ENCODE measurements around the gene ST6GALNAC3.
A peak's percentile ranks its signal among the peaks of the same experiment; 100 is the strongest.

The ST6GALNAC3 gene

DNA sequence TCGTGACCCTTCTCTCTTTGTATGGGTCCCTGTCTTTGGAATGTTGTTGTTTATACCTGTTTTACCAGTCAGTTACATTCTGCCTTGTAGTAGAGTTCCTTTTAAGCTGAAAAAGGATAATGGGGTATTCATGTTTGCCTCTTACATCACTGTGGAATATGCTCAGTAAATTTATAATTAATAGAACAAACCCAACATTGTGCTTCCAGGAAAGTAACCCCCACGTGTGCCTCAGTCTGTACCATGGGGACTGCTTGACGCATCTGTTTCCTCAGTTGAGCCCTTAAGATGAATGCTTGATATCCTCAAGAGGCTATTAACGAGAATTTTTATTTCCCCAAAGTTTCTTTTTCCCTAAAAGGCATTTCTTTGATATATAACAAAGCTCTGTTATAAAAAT is 73.4 kb downstream of the ST6GALNAC3 start:
- Histone ChIP-seq H3K9me2 (replicated peaks; ENCODE audit: low read depth, low read length) (no peaks in the 10 kb centered on the region), H3K4me3 (ENCODE audit: low read length, poor library complexity, severe bottlenecking) (no peak overlapping the region), H3K9me3 (ENCODE audit: insufficient read depth, low read depth, low read length) (no peaks in the 10 kb centered on the region), H3K79me2 (ENCODE audit: insufficient read depth, low read length) (no peaks in the 10 kb centered on the region), H3K36me3 (ENCODE audit: insufficient read depth, low read length) (no peaks in the 10 kb centered on the region), H3K4me2 (ENCODE audit: low read depth, low read length, poor library complexity, severe bottlenecking) (no peak overlapping the region), H3K9ac (ENCODE audit: low read depth, low read length, poor library complexity, severe bottlenecking) (no peak overlapping the region), H3K27me3 (ENCODE audit: insufficient read depth, low read length, poor library complexity, severe bottlenecking) (no peaks in the 10 kb centered on the region), H4K20me1 (ENCODE audit: insufficient read depth, low read length, poor library complexity, severe bottlenecking) (no peaks in the 10 kb centered on the region), H2AFZ (ENCODE audit: low read length) (no peak overlapping the region), H3K4me1 (ENCODE audit: insufficient read depth, low read length, poor library complexity, severe bottlenecking) (no peaks in the 10 kb centered on the region), H3F3A (ENCODE audit: low read depth) (no peaks in the 10 kb centered on the region)
- TF ChIP-seq, protein P1, sequence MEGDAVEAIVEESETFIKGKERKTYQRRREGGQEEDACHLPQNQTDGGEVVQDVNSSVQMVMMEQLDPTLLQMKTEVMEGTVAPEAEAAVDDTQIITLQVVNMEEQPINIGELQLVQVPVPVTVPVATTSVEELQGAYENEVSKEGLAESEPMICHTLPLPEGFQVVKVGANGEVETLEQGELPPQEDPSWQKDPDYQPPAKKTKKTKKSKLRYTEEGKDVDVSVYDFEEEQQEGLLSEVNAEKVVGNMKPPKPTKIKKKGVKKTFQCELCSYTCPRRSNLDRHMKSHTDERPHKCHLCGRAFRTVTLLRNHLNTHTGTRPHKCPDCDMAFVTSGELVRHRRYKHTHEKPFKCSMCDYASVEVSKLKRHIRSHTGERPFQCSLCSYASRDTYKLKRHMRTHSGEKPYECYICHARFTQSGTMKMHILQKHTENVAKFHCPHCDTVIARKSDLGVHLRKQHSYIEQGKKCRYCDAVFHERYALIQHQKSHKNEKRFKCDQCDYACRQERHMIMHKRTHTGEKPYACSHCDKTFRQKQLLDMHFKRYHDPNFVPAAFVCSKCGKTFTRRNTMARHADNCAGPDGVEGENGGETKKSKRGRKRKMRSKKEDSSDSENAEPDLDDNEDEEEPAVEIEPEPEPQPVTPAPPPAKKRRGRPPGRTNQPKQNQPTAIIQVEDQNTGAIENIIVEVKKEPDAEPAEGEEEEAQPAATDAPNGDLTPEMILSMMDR (conservative IDR thresholded peaks at IDR 0.05; ENCODE audit: low read length): no peak
- no peak for TF ChIP-seq EZH2phosphoT487 (IDR thresholded peaks at IDR 0.05; ENCODE audit: borderline replicate concordance)

DNA sequence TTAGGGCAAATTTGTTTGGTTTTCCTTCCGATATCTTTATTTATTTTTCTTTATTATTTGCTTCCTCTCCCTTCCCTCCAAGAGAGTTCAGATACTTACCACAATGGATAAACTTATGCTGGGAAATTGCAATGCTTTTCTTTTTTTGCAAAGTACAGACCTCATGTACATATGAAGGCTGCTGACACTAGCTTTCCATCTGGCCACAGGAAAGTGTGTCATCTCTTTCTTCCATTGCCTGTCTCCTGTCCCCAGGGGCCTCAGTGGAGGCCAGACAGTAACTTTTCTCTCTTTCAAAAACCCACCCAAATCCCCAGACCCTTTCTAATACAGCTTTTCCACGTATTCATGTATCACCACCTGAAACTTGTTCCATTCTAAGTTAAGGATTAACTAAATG is 73.9 kb downstream of the ST6GALNAC3 start:
- Histone ChIP-seq H3K9me3 (ENCODE audit: insufficient read depth, low read depth, low read length) (no peaks in the 10 kb centered on the region), H3K9me2 (replicated peaks; ENCODE audit: low read depth, low read length) (no peaks in the 10 kb centered on the region), H3K4me2 (ENCODE audit: low read depth, low read length, poor library complexity, severe bottlenecking) (no peak overlapping the region), H3K27me3 (ENCODE audit: insufficient read depth, low read length, poor library complexity, severe bottlenecking) (no peaks in the 10 kb centered on the region), H3K4me1 (ENCODE audit: insufficient read depth, low read length, poor library complexity, severe bottlenecking) (no peaks in the 10 kb centered on the region), H3K79me2 (ENCODE audit: insufficient read depth, low read length) (no peaks in the 10 kb centered on the region), H3K9ac (ENCODE audit: low read depth, low read length, poor library complexity, severe bottlenecking) (no peak overlapping the region), H3K4me3 (ENCODE audit: low read length, poor library complexity, severe bottlenecking) (no peak overlapping the region), H3K36me3 (ENCODE audit: insufficient read depth, low read length) (no peaks in the 10 kb centered on the region), H3F3A (ENCODE audit: low read depth) (no peaks in the 10 kb centered on the region), H4K20me1 (ENCODE audit: insufficient read depth, low read length, poor library complexity, severe bottlenecking) (no peaks in the 10 kb centered on the region), H2AFZ (ENCODE audit: low read length) (no peak overlapping the region)
- TF ChIP-seq EZH2phosphoT487 (IDR thresholded peaks at IDR 0.05; ENCODE audit: borderline replicate concordance): no peak
- TF ChIP-seq, protein P1 (conservative IDR thresholded peaks at IDR 0.05; ENCODE audit: low read length): no peak

DNA sequence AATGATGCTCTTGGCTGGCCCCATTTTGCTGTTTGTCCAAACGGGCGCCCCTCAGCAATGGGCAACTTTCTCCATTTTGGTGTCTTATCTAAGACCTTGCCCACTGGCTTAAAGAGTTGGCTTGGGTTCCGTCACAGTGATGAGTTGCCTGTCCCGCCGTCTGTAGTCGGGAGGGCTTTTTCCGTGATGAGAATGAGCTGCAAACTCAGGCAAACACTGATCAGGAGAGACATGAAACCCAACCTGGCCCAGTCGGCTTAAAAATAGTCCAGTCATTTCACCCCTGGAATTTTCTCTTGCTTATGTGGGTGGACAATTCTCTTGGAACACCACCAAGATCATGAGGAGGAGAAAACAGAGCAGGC is 79.3 kb downstream of the ST6GALNAC3 start:
- H3K4me2 ChIP-seq (ENCODE audit: low read depth, low read length, poor library complexity, severe bottlenecking): no peak overlapping the region
- H3K9ac ChIP-seq (ENCODE audit: low read depth, low read length, poor library complexity, severe bottlenecking): no peak overlapping the region
- H3K9me3 ChIP-seq (ENCODE audit: insufficient read depth, low read depth, low read length): no peaks in the 10 kb centered on the region
- H2AFZ ChIP-seq (ENCODE audit: low read length): peak overlapping the region; percentile 74
- no peaks in the 10 kb centered on the region for H3F3A ChIP-seq (ENCODE audit: low read depth)
- H4K20me1 ChIP-seq (ENCODE audit: insufficient read depth, low read length, poor library complexity, severe bottlenecking): no peaks in the 10 kb centered on the region
- TF ChIP-seq, protein P1 (conservative IDR thresholded peaks at IDR 0.05; ENCODE audit: low read length): no peak
- no peak for TF ChIP-seq EZH2phosphoT487 (IDR thresholded peaks at IDR 0.05; ENCODE audit: borderline replicate concordance)
- no peaks in the 10 kb centered on the region for H3K9me2 ChIP-seq (replicated peaks; ENCODE audit: low read depth, low read length)
- H3K79me2 ChIP-seq (ENCODE audit: insufficient read depth, low read length): no peaks in the 10 kb centered on the region
- no peak overlapping the region for H3K4me3 ChIP-seq (ENCODE audit: low read length, poor library complexity, severe bottlenecking)
- no peaks in the 10 kb centered on the region for H3K36me3 ChIP-seq (ENCODE audit: insufficient read depth, low read length)
- peaks cover 9% of the 10 kb centered on the region for H3K4me1 ChIP-seq (ENCODE audit: insufficient read depth, low read length, poor library complexity, severe bottlenecking)
- H3K27me3 ChIP-seq (ENCODE audit: insufficient read depth, low read length, poor library complexity, severe bottlenecking): no peaks in the 10 kb centered on the region

Measured in Loucy (cell line).